K562 (cell line): ENCODE measurements around the gene PRKACG. TPM values are rescaled to one million over a fixed set of nuclear protein-coding genes. Genes with fewer than 3 reads are reported as not detected.

ENCODE experiments used
- ATAC-seq: fragments of 200-7000 bp; cut with Tn5 transposase; 3 replicates; pipeline ENCODE4 v1.9.1; 2020; ENCODE audit warnings: moderate library complexity
- BruUV-seq: library from RNA; stranded (reverse); fragments of 400-500 nt; replicated peaks from 2 replicates; lab custom pipeline; 2021; lab: Mats Ljungman, UMichigan
- CTCF ChIA-PET: fragments of 300-600 bp; formaldehyde crosslinking; extraction: SDS; loops from one replicate; lab custom pipeline; 2021; ENCODE audit warnings: low intra/inter-chr PET ratio; lab: Yijun Ruan, JAX
- POLR2A ChIA-PET: fragments of 300-600, 350-650 bp; sonication (Branson Sonifier 250); formaldehyde crosslinking; extraction: SDS; loops from one replicate; lab custom pipeline; 2021; ENCODE audit warnings: antibody characterized with exemption, inconsistent platforms; lab: Yijun Ruan, JAX
- DNase-seq, 4 experiments: peaks; one replicate each; pipeline versions ENCODE4 v3.0.0 to v3.0.0-alpha.2; 2011 to 2018; ENCODE audit warnings: low spot score in 3 of 4, mixed read lengths in 3 of 4; ENCODE audit errors: extremely low read depth in 1 of 4
- FAIRE-seq: peaks from 2 replicates; lab custom pipeline; 2011; peaks lifted over from hg19 to GRCh38; lab: Jason Lieb, UNC
- H2AFZ ChIP-seq: 2 replicates; pipeline ENCODE4 v1.6.0; 2011; ENCODE audit warnings: low read depth, low read length, control low read depth, inconsistent platforms
- H3K27ac ChIP-seq: fragments of 200-600 bp; 3 replicates; pipeline ENCODE4 v1.8.0; 2011; ENCODE audit warnings: low read depth, mild to moderate bottlenecking, control low read depth, inconsistent platforms, low read length, moderate library complexity, mixed read lengths; ENCODE audit errors: extremely low read depth
- H3K27me3 ChIP-seq, 2 experiments: fragments of 300-600 bp in 1 of 2; 2 replicates in 1 of 2; 3 replicates in 1 of 2; pipeline versions ENCODE4 v1.6.0 to v1.8.0; 2011; ENCODE audit warnings: inconsistent platforms in 2 of 2, low read length in 2 of 2, mild to moderate bottlenecking in 1 of 2, mixed read lengths in 1 of 2, moderate library complexity in 1 of 2; ENCODE audit not compliant: control insufficient read depth in 2 of 2, insufficient read depth in 2 of 2
- H3K36me3 ChIP-seq: fragments of 300-600 bp; 3 replicates; pipeline ENCODE4 v1.8.0; 2011; ENCODE audit warnings: mild to moderate bottlenecking, low read length, inconsistent platforms; ENCODE audit not compliant: control insufficient read depth, insufficient read depth
- H3K4me1 ChIP-seq, 2 experiments: fragments of 200-600 bp in 1 of 2; replicated peaks in 1 of 2; 2 replicates in 1 of 2; 3 replicates in 1 of 2; pipeline versions ENCODE4 v1.5.1 to v1.8.0; 2011; ENCODE audit warnings: inconsistent platforms in 2 of 2, low read length in 2 of 2, mild to moderate bottlenecking in 1 of 2, mixed read lengths in 1 of 2, moderate library complexity in 1 of 2; ENCODE audit not compliant: control insufficient read depth in 2 of 2, insufficient read depth in 2 of 2
- H3K4me2 ChIP-seq: 2 replicates; pipeline ENCODE4 v1.6.1; 2011; ENCODE audit warnings: low read length, control low read depth, inconsistent platforms, mixed read lengths; ENCODE audit not compliant: insufficient read depth
- H3K4me3 ChIP-seq: fragments of 200-600 bp; sonication (generic), shearing (Covaris generic); 2 replicates; pipeline ENCODE4 v1.5.1; 2016; ENCODE audit warnings: control low read depth, inconsistent platforms
- H3K79me2 ChIP-seq: fragments of 200-600 bp; 3 replicates; pipeline ENCODE4 v1.8.0; 2011; ENCODE audit warnings: low read length, inconsistent platforms; ENCODE audit not compliant: control insufficient read depth, insufficient read depth
- H3K9ac ChIP-seq, 2 experiments: 2 replicates each; pipeline versions ENCODE4 v1.6.0 to v1.6.1; 2011; ENCODE audit warnings: low read depth in 2 of 2, low read length in 2 of 2, control low read depth in 1 of 2, inconsistent platforms in 1 of 2, mild to moderate bottlenecking in 1 of 2, mixed read lengths in 1 of 2; ENCODE audit not compliant: insufficient read depth in 1 of 2
- H3K9me1 ChIP-seq: one replicate; pipeline ENCODE4 v1.6.0; 2011; ENCODE audit warnings: inconsistent platforms, mild to moderate bottlenecking, low read length, moderate library complexity; ENCODE audit not compliant: control insufficient read depth, insufficient read depth
- H3K9me3 ChIP-seq: replicated peaks from 2 replicates; pipeline ENCODE4 v1.5.1; 2011; ENCODE audit warnings: low read depth, low read length, inconsistent platforms; ENCODE audit not compliant: control insufficient read depth, insufficient read depth
- H4K20me1 ChIP-seq: replicated peaks from 2 replicates; pipeline ENCODE4 v1.6.1; 2011; ENCODE audit warnings: low read length, inconsistent platforms, mixed read lengths; ENCODE audit not compliant: control insufficient read depth, insufficient read depth
- ARID1B ChIP-seq: fragments of 450-650 bp; IDR thresholded peaks from 2 replicates; pipeline ENCODE4 v1.6.1; 2016; ENCODE audit warnings: antibody characterized with exemption, mild to moderate bottlenecking, inconsistent platforms
- CCAR2 ChIP-seq: fragments of 200-400 bp; formaldehyde crosslinking; IDR thresholded peaks from 2 replicates; pipeline ENCODE4 v1.6.1; 2017; ENCODE audit warnings: mild to moderate bottlenecking, low read depth, low read length
- HDAC1 ChIP-seq, 2 experiments: fragments of 450-650 bp; IDR thresholded peaks; 2 replicates each; pipeline ENCODE4 v1.6.1; 2016 to 2017; ENCODE audit warnings: inconsistent platforms in 1 of 2, mild to moderate bottlenecking in 1 of 2, moderate library complexity in 1 of 2
- HDAC3 ChIP-seq: fragments of 450-650 bp; IDR thresholded peaks from 2 replicates; pipeline ENCODE4 v1.6.1; 2018; ENCODE audit warnings: borderline replicate concordance, mild to moderate bottlenecking, moderate library complexity; ENCODE audit not compliant: partially characterized antibody
- HNRNPK ChIP-seq: fragments of 200-400 bp; formaldehyde crosslinking; IDR thresholded peaks from one replicate; pipeline ENCODE4 v1.6.1; 2018; ENCODE audit warnings: mild to moderate bottlenecking, low read depth, low read length; ENCODE audit not compliant: poor library complexity, severe bottlenecking
- MYNN ChIP-seq, 2 experiments: sonication (generic); formaldehyde crosslinking in 1 of 2; IDR thresholded peaks; 2 replicates each; pipeline versions ENCODE4 v1.5.0 to v1.6.1; 2016 to 2020; ENCODE audit warnings: antibody characterized with exemption in 1 of 2, missing genetic modification reagents in 1 of 2
- NFIX ChIP-seq: fragments of 250-450 bp; sonication (Bioruptor Pico); IDR thresholded peaks from 2 replicates; pipeline ENCODE4 v1.4.0; 2020; ENCODE audit warnings: low read depth, mild to moderate bottlenecking, moderate library complexity
- NFRKB ChIP-seq: fragments of 450-650 bp; IDR thresholded peaks from 2 replicates; pipeline ENCODE4 v1.6.1; 2016; ENCODE audit warnings: low read depth
- RUNX1 ChIP-seq: sonication (generic); IDR thresholded peaks from 2 replicates; pipeline ENCODE4 v1.6.1; 2016; ENCODE audit warnings: antibody characterized with exemption, low read depth
- TCF3 ChIP-seq: sonication (generic); formaldehyde crosslinking; IDR thresholded peaks from 2 replicates; pipeline ENCODE4 v1.4.0; 2020; ENCODE audit warnings: mild to moderate bottlenecking, missing genetic modification reagents
- TRIM28 ChIP-seq: fragments of 450-650 bp; IDR thresholded peaks from 2 replicates; pipeline ENCODE4 v1.6.1; 2017
- WGBS: fragments of 100-300 bp; shearing (Covaris generic); methylation state at CpG from one replicate; pipeline ENCODE4 v1.1.6; 2016; ENCODE audit warnings: low coverage, mixed read lengths; ENCODE audit not compliant: insufficient coverage; ENCODE audit errors: missing lambda C conversion rate; 5-methylcytosine and 5-hydroxymethylcytosine counted together
- in situ Hi-C: fragments of 300-500 bp; cut with MboI; formaldehyde crosslinking; loops from 4 replicates; pipeline ENCODE4 v1.15.0; 2018; ENCODE audit warnings: inconsistent platforms, mixed read lengths
- intact Hi-C: fragments of 100-400 bp; cut with micrococcal nuclease; formaldehyde crosslinking; loops from 2 replicates; pipeline ENCODE4 v1.14.2; 2022
- polyA plus RNA-seq, 8 experiments: library from polyadenylated mRNA; depleted of rRNA in 4 of 8; stranded (reverse) in 5 of 8; unstranded in 3 of 8; fragments of >200 nt; fragmentation: Nextera tagmentation in 2 of 8; fragmentation: Illumina TruSeq in 1 of 8; extraction: Ambion mirVana in 2 of 8; extraction: Trizol in 1 of 8; gene quantifications; 2 replicates each; pipeline versions ENCODE4 v1.2.1 to v1.2.3, GENCODE V29; 2011 to 2014; ENCODE audit warnings: inconsistent platforms in 1 of 8, missing spikeins in 1 of 8
- total RNA-seq, 7 experiments: library from RNA; depleted of rRNA in 6 of 7; stranded (reverse); fragments of >200 nt in 6 of 7; fragmentation: Illumina TruSeq in 2 of 7; extraction: Trizol in 2 of 7; gene quantifications; 2 replicates each; pipeline versions ENCODE4 v1.2.1 to v1.2.3, GENCODE V29; 2011 to 2021; ENCODE audit warnings: low replicate concordance in 1 of 7
- TF ChIP-seq, protein P1 (sequence below): fragments of 450-650 bp; IDR thresholded peaks from 2 replicates; pipeline ENCODE4 v1.7.0; 2016; ENCODE audit warnings: borderline replicate concordance
- TF ChIP-seq, protein P2 (sequence below): fragments of 250-450 bp; sonication (Bioruptor Pico); IDR thresholded peaks from 2 replicates; pipeline ENCODE4 v1.6.1; 2021; ENCODE audit warnings: mild to moderate bottlenecking
- TF ChIP-seq, protein P3 (sequence below): fragments of 250-450 bp; sonication (Bioruptor Pico); IDR thresholded peaks from 2 replicates; pipeline ENCODE4 v1.5.0; 2021

Gene PRKACG
- total and polyA plus RNA-seq, 9 of the 15 experiments (the other 6 are each of a cell fraction or from before 2014, with no cell fraction given), result not detected

DNA sequence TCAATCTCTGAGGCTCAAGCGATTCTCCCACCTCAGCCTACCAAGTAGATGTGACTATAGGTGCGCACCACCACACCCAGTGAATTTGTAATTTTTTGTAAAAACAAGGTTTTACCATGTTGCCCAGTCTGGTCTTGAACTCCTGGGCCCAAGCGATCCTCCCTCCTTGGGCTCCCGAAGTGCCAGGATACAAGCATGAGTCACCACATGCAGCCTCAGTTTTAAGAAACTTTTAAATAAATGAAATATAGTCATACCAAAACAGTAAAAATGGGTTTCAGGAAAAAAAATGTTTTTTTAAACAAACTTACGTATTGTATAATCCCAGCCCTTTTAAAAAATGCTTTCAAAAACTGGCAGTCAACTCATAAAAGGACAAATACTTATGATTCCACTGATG, 48.3 kb upstream of the PRKACG start (continued):
- TF ChIP-seq, protein P1, sequence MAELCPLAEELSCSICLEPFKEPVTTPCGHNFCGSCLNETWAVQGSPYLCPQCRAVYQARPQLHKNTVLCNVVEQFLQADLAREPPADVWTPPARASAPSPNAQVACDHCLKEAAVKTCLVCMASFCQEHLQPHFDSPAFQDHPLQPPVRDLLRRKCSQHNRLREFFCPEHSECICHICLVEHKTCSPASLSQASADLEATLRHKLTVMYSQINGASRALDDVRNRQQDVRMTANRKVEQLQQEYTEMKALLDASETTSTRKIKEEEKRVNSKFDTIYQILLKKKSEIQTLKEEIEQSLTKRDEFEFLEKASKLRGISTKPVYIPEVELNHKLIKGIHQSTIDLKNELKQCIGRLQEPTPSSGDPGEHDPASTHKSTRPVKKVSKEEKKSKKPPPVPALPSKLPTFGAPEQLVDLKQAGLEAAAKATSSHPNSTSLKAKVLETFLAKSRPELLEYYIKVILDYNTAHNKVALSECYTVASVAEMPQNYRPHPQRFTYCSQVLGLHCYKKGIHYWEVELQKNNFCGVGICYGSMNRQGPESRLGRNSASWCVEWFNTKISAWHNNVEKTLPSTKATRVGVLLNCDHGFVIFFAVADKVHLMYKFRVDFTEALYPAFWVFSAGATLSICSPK, result no peak
- no peak for TF ChIP-seq TCF3 (CRISPR knock-in tag)
- TF ChIP-seq ARID1B, result no peak
- no peak for TF ChIP-seq TRIM28
- TF ChIP-seq RUNX1, result no peak

DNA sequence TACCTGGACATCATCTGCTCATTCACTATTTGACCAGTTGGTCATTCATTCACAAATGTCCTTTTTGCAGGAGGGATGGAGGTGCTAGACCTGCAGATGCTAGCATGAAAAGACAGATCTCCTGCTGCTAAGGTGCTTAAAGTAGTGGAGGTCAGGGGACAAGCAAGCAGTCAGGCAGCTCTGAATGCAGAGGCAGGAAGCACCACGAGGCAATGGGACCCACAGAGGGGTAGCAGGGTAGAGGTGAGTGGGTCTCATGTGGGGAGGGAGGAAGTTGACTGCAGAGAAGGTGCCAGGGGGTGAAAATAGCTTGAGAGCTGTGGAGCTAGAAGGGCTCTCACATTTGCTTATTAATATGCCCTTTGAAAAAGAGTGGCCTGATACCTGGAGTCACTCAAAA, 46.9 kb upstream of the PRKACG start:
- CTCF ChIA-PET, result no interaction called here
- no peaks in the 10 kb centered on the region for H4K20me1 ChIP-seq
- no peak overlapping the region for H3K9ac ChIP-seq
- BruUV-seq, result no TSS peak
- no peaks in the 10 kb centered on the region for H3K27me3 ChIP-seq
- H2AFZ ChIP-seq, result no peak overlapping the region
- H3K27ac ChIP-seq, result no peak overlapping the region
- ATAC-seq (no peak), DNase-seq (no peak), FAIRE-seq (no peak)
- intact Hi-C loops, result no loop called here
- no peaks in the 10 kb centered on the region for H3K79me2 ChIP-seq
- peaks cover 61% of the 10 kb centered on the region; the same call in 2 of the 3 replicates for H3K36me3 ChIP-seq
- 90% methylated on average over 1 of the region's 1 CpG for WGBS
- no peaks in the 10 kb centered on the region for H3K9me3 ChIP-seq
- H3K4me1 ChIP-seq, result no peaks in the 10 kb centered on the region
- no peak overlapping the region for H3K4me3 ChIP-seq
- H3K9me1 ChIP-seq, result no peaks in the 10 kb centered on the region
- in situ Hi-C loops, result loop anchor here (25.0 kb wide), 1 partner anchor 477 kb away; no protein-coding TSS in a partner anchor
- POLR2A ChIA-PET, result interaction anchor here (1.0 kb wide), 1 partner anchor 14 kb away, joined by 3 read pairs; no protein-coding TSS in a partner anchor
- TF ChIP-seq, protein P2, sequence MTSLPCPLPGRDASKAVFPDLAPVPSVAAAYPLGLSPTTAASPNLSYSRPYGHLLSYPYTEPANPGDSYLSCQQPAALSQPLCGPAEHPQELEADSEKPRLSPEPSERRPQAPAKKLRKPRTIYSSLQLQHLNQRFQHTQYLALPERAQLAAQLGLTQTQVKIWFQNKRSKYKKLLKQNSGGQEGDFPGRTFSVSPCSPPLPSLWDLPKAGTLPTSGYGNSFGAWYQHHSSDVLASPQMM (CRISPR knock-in tag), result no peak
- TF ChIP-seq, protein P3, sequence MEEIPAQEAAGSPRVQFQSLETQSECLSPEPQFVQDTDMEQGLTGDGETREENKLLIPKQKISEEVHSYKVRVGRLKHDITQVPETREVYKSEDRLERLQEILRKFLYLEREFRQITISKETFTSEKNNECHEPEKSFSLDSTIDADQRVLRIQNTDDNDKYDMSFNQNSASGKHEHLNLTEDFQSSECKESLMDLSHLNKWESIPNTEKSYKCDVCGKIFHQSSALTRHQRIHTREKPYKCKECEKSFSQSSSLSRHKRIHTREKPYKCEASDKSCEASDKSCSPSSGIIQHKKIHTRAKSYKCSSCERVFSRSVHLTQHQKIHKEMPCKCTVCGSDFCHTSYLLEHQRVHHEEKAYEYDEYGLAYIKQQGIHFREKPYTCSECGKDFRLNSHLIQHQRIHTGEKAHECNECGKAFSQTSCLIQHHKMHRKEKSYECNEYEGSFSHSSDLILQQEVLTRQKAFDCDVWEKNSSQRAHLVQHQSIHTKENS (CRISPR knock-in tag), result no peak
- TF ChIP-seq MYNN (IDR thresholded peaks at IDR 0.05) (no peak), MYNN (CRISPR knock-in tag; IDR thresholded peaks at IDR 0.05) (no peak), NFIX (CRISPR knock-in tag) (no peak), CCAR2 (no peak), HNRNPK (no peak), NFRKB (no peak), HDAC1 (IDR thresholded peaks at IDR 0.05) (no peak), HDAC3 (no peak)
- TF ChIP-seq, all 486 proteins: peak for 0
- no peak overlapping the region for H3K4me2 ChIP-seq
